KMS-11 (cell line): ENCODE measurements around the gene JPH3.

ENCODE experiments used
- H2AFZ ChIP-seq: fragments of 200-600 bp; sonication (generic); 2 replicates; pipeline ENCODE4 v1.6.1; 2016; ENCODE audit warnings: antibody characterized with exemption, mixed run types, low read depth
- H3K27ac ChIP-seq: fragments of 200-600 bp; sonication (generic); 2 replicates; pipeline ENCODE4 v1.6.1; 2016; ENCODE audit warnings: mild to moderate bottlenecking, mixed run types
- H3K27me3 ChIP-seq: fragments of 200-600 bp; sonication (generic); 2 replicates; pipeline ENCODE4 v1.6.1; 2017; ENCODE audit warnings: mild to moderate bottlenecking, low read depth, mixed run types, moderate library complexity; ENCODE audit not compliant: insufficient read depth
- H3K36me3 ChIP-seq: fragments of 200-600 bp; sonication (generic); 2 replicates; pipeline ENCODE4 v1.6.1; 2017; ENCODE audit warnings: mild to moderate bottlenecking, mixed run types; ENCODE audit not compliant: insufficient read depth
- H3K4me1 ChIP-seq: fragments of 200-600 bp; sonication (generic); 2 replicates; pipeline ENCODE4 v1.6.1; 2016; ENCODE audit warnings: mild to moderate bottlenecking, low read depth, mixed run types; ENCODE audit not compliant: poor library complexity, severe bottlenecking
- H3K4me2 ChIP-seq: fragments of 200-600 bp; sonication (generic); 2 replicates; pipeline ENCODE4 v1.7.0; 2016; ENCODE audit warnings: mild to moderate bottlenecking, mixed run types
- H3K4me3 ChIP-seq: fragments of 200-600 bp; sonication (generic); IDR thresholded peaks from 2 replicates; pipeline ENCODE4 v1.6.1; 2017; ENCODE audit warnings: low read depth, low read length, mixed read lengths; ENCODE audit not compliant: insufficient read depth
- H3K79me2 ChIP-seq: fragments of 200-600 bp; sonication (generic); 2 replicates; pipeline ENCODE4 v1.6.1; 2016; ENCODE audit warnings: low read depth, mixed run types; ENCODE audit not compliant: insufficient read depth
- H3K9ac ChIP-seq: fragments of 200-600 bp; sonication (generic); 2 replicates; pipeline ENCODE4 v1.6.1; 2016; ENCODE audit warnings: mild to moderate bottlenecking, mixed run types
- H4K20me1 ChIP-seq: fragments of 200-600 bp; sonication (generic); 2 replicates; pipeline ENCODE4 v1.6.1; 2016; ENCODE audit warnings: mild to moderate bottlenecking, mixed run types; ENCODE audit not compliant: insufficient read depth
- TF ChIP-seq, protein P1 (sequence below): fragments of 200-600 bp; sonication (generic); conservative IDR thresholded peaks from 2 replicates; pipeline ENCODE4 v1.6.1; 2017; ENCODE audit warnings: low read depth, mild to moderate bottlenecking, antibody characterized with exemption, low read length, moderate library complexity, mixed read lengths

The JPH3 gene

GRCh38 chr16:87687126-87687910, 85.0 kb downstream of the JPH3 start:
- H2AFZ ChIP-seq = no peak overlapping the region
- H3K36me3 ChIP-seq = no peaks in the 10 kb centered on the region
- peaks cover 39% of the 10 kb centered on the region for H3K27me3 ChIP-seq
- H3K4me2 ChIP-seq = no peak overlapping the region
- no peak overlapping the region for H3K9ac ChIP-seq
- no peaks in the 10 kb centered on the region for H3K79me2 ChIP-seq
- TF ChIP-seq, protein P1, sequence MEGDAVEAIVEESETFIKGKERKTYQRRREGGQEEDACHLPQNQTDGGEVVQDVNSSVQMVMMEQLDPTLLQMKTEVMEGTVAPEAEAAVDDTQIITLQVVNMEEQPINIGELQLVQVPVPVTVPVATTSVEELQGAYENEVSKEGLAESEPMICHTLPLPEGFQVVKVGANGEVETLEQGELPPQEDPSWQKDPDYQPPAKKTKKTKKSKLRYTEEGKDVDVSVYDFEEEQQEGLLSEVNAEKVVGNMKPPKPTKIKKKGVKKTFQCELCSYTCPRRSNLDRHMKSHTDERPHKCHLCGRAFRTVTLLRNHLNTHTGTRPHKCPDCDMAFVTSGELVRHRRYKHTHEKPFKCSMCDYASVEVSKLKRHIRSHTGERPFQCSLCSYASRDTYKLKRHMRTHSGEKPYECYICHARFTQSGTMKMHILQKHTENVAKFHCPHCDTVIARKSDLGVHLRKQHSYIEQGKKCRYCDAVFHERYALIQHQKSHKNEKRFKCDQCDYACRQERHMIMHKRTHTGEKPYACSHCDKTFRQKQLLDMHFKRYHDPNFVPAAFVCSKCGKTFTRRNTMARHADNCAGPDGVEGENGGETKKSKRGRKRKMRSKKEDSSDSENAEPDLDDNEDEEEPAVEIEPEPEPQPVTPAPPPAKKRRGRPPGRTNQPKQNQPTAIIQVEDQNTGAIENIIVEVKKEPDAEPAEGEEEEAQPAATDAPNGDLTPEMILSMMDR = no peak
- H4K20me1 ChIP-seq = no peaks in the 10 kb centered on the region
- no peak overlapping the region for H3K27ac ChIP-seq
- H3K4me3 ChIP-seq = no peak overlapping the region
- H3K4me1 ChIP-seq = no peaks in the 10 kb centered on the region

- no peak overlapping the region for H2AFZ ChIP-seq
- no peaks in the 10 kb centered on the region for H4K20me1 ChIP-seq
- no peak overlapping the region for H3K4me2 ChIP-seq
- no peaks in the 10 kb centered on the region for H3K4me1 ChIP-seq
- H3K27ac ChIP-seq = no peak overlapping the region
- peaks cover 32% of the 10 kb centered on the region for H3K27me3 ChIP-seq
- no peak overlapping the region for H3K4me3 ChIP-seq
- no peak overlapping the region for H3K9ac ChIP-seq
- no peaks in the 10 kb centered on the region for H3K79me2 ChIP-seq
- no peaks in the 10 kb centered on the region for H3K36me3 ChIP-seq
- TF ChIP-seq, protein P1 = no peak
Observed at GRCh38 chr16:87687998-87688529, 85.8 kb downstream of the JPH3 start.

- Histone ChIP-seq H4K20me1 (no peaks in the 10 kb centered on the region), H3K4me1 (no peaks in the 10 kb centered on the region), H3K9ac (no peak overlapping the region), H2AFZ (no peak overlapping the region), H3K79me2 (no peaks in the 10 kb centered on the region), H3K27ac (no peak overlapping the region), H3K4me2 (no peak overlapping the region), H3K36me3 (no peaks in the 10 kb centered on the region), H3K4me3 (no peak overlapping the region), H3K27me3 (peaks cover 27% of the 10 kb centered on the region)
- TF ChIP-seq, protein P1 = no peak
Observed at GRCh38 chr16:87688876-87689815, 86.8 kb downstream of the JPH3 start.

- Histone ChIP-seq H3K27ac (no peak overlapping the region), H2AFZ (no peak overlapping the region), H3K4me1 (no peaks in the 10 kb centered on the region), H3K27me3 (peaks cover 27% of the 10 kb centered on the region), H3K4me3 (no peak overlapping the region), H3K36me3 (no peaks in the 10 kb centered on the region), H3K79me2 (no peaks in the 10 kb centered on the region), H3K4me2 (no peak overlapping the region), H4K20me1 (no peaks in the 10 kb centered on the region), H3K9ac (no peak overlapping the region)
- TF ChIP-seq, protein P1 = no peak
Observed at GRCh38 chr16:87689956-87690465, 87.7 kb downstream of the JPH3 start.
